ENCODE measurements around the gene PAGE2.
"Not testable (repeated sequence)": the region's sequence is repeated elsewhere in the genome, so short reads cannot be mapped to it uniquely, and the experiment has no call there.

PAGE2 gene

DNA sequence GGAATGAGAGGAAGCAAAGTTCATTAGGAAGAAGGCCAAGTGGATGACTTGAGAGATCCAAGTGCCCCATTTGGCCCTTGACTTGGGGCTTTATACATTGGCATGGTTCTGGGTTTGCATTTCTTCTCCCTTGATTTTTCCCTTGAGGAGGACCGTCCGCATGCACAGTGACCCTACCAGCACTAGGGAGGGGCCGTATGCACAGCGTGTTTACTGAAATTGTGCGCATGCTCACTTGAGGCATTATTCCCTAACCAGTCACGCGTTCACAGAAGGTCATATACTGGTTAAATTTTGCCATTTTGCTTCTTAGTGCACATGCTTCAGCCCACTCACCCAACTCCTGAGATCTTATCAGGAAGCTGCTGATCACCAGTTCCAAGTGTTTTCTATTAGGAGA, 35.1 kb downstream of the PAGE2 start:
- DNase-seq (ENCODE audit: low spot score): no peak

DNA sequence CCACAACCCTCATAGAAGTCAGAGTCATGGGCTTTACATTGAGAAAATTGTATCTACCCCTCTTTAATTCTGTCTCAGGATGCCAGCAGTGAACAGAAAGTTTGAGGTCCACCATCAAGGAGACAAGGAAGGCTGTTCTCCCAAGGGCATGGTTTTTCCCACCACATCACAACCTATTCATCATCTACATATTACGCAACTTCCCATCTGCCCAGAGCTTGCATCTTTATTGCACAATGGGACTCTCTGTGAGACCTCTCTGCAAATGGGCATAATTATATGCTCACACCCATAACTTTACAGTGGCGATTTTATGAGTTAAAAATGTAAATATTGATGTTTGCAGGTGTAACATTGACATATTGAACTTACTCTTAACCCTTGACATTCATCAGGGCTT, 38.9 kb downstream of the PAGE2 start:
- DNase-seq (ENCODE audit: low spot score): no peak

- no peak for DNase-seq (ENCODE audit: low spot score)
Measured at GRCh38 chrX:55129361-55129760, 40.5 kb downstream of the PAGE2 start.

GRCh38 chrX:55130481-55130880, 41.7 kb downstream of the PAGE2 start:
- DNase-seq (ENCODE audit: low spot score): no peak

GRCh38 chrX:55132416-55132815, 43.6 kb downstream of the PAGE2 start:
- DNase-seq (ENCODE audit: low spot score): no peak

- peak; percentile 3 for DNase-seq (ENCODE audit: low spot score)
Measured at GRCh38 chrX:55135171-55135570, 46.4 kb downstream of the PAGE2 start.

DNA sequence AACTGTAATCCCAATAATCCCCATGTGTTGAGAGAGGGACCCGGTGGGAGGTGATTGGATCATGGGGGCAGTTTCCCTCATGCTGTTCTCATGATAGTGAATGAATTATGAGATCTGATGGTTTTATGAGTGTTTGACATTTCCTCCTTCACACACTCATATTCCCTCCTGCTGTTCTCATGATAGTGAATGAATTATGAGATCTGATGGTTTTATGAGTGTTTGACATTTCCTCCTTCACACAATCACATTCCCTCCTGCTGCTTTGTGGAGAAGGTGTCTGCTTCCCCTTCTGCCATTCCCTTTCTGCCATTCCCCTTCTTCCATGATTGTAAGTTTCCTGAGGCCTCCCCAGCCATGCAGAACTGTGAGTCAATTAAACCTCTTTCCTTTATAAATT, 52.0 kb downstream of the PAGE2 start:
- not testable (repeated sequence) for DNase-seq (ENCODE audit: low spot score)

Measured in germinal center (tissue), 1 donor.